HEK293 (cell line): Measurements from ENCODE around the gene XYLB.

Experiments used
- CTCF ChIP-seq: fragments of 450-650 bp; formaldehyde crosslinking; IDR thresholded peaks from 2 replicates; pipeline ENCODE4 v1.5.1; 2016; ENCODE audit warnings: missing biosample characterization, missing genetic modification characterization
- KLF1 ChIP-seq: fragments of 450-650 bp; formaldehyde crosslinking; IDR thresholded peaks from 2 replicates; pipeline ENCODE4 v1.5.1; 2016; ENCODE audit warnings: missing biosample characterization, missing genetic modification characterization
- KLF7 ChIP-seq: fragments of 450-650 bp; formaldehyde crosslinking; IDR thresholded peaks from 2 replicates; pipeline ENCODE4 v1.5.1; 2016; ENCODE audit warnings: missing biosample characterization, missing genetic modification characterization, borderline replicate concordance
- PBX3 ChIP-seq: sonication (generic); formaldehyde crosslinking; IDR thresholded peaks from 2 replicates; pipeline ENCODE4 v1.8.1; 2022; ENCODE audit warnings: mild to moderate bottlenecking, moderate library complexity, missing genetic modification reagents
- TCF7L2 ChIP-seq: IDR thresholded peaks from 2 replicates; pipeline ENCODE4 v1.6.1; 2011; ENCODE audit warnings: low read depth, mild to moderate bottlenecking, inconsistent platforms, low read length, moderate library complexity, borderline replicate concordance
- ZBTB17 ChIP-seq: fragments of 450-650 bp; formaldehyde crosslinking; IDR thresholded peaks from 2 replicates; pipeline ENCODE4 v1.5.1; 2016; ENCODE audit warnings: missing biosample characterization, missing genetic modification characterization
- ZNF433 ChIP-seq: fragments of 450-650 bp; formaldehyde crosslinking; IDR thresholded peaks from 2 replicates; pipeline ENCODE4 v1.5.1; 2016; ENCODE audit warnings: missing biosample characterization, missing genetic modification characterization, low read depth
- ZNF488 ChIP-seq: fragments of 450-650 bp; formaldehyde crosslinking; IDR thresholded peaks from 2 replicates; pipeline ENCODE4 v1.5.1; 2016; ENCODE audit warnings: missing biosample characterization, missing genetic modification characterization
- ZNF510 ChIP-seq: fragments of 450-650 bp; formaldehyde crosslinking; IDR thresholded peaks from 2 replicates; pipeline ENCODE4 v1.5.1; 2018; ENCODE audit warnings: mild to moderate bottlenecking, missing genetic modification characterization, missing biosample characterization; ENCODE audit not compliant: insufficient replicate concordance
- ZNF548 ChIP-seq: fragments of 450-650 bp; formaldehyde crosslinking; IDR thresholded peaks from 2 replicates; pipeline ENCODE4 v1.5.1; 2016; ENCODE audit warnings: missing biosample characterization, missing genetic modification characterization
- ZNF600 ChIP-seq: fragments of 450-650 bp; formaldehyde crosslinking; IDR thresholded peaks from 2 replicates; pipeline ENCODE4 v1.5.1; 2016; ENCODE audit warnings: missing biosample characterization, missing genetic modification characterization
- ZNF707 ChIP-seq: fragments of 450-650 bp; formaldehyde crosslinking; IDR thresholded peaks from 2 replicates; pipeline ENCODE4 v1.5.1; 2016; ENCODE audit warnings: missing biosample characterization, missing genetic modification characterization
- ZNF76 ChIP-seq: fragments of 450-650 bp; formaldehyde crosslinking; IDR thresholded peaks from 2 replicates; pipeline ENCODE4; 2016; ENCODE audit warnings: low read depth, missing biosample characterization, missing genetic modification characterization, borderline replicate concordance

- no peak for TF ChIP-seq PBX3 (CRISPR knock-in tag)
- TF ChIP-seq KLF1 (tag by site-specific recombination), result no peak
- TF ChIP-seq ZNF488, result no peak
- no peak for TF ChIP-seq CTCF
- no peak for TF ChIP-seq KLF7 (tag by site-specific recombination)
- TF ChIP-seq ZBTB17 (tag by site-specific recombination), result no peak
- no peak for TF ChIP-seq ZNF548 (tag by site-specific recombination)
- no peak for TF ChIP-seq ZNF510
- no peak for TF ChIP-seq TCF7L2
- no peak for TF ChIP-seq ZNF707 (tag by site-specific recombination)
- no peak for TF ChIP-seq ZNF433 (tag by site-specific recombination)
- no peak for TF ChIP-seq ZNF76
- TF ChIP-seq ZNF600 (tag by site-specific recombination), result no peak
Measured at GRCh38 chr3:38315488-38316230, 30.9 kb upstream of the XYLB start.
